LoVo (cell line): ENCODE data around the gene SEC16A.
A peak's percentile ranks its signal among the peaks of the same experiment; 100 is the strongest.

Experiments
- DNase-seq: peaks from one replicate; pipeline ENCODE4 v3.0.0-alpha.2; 2016; ENCODE audit warnings: low spot score

The SEC16A gene

DNA sequence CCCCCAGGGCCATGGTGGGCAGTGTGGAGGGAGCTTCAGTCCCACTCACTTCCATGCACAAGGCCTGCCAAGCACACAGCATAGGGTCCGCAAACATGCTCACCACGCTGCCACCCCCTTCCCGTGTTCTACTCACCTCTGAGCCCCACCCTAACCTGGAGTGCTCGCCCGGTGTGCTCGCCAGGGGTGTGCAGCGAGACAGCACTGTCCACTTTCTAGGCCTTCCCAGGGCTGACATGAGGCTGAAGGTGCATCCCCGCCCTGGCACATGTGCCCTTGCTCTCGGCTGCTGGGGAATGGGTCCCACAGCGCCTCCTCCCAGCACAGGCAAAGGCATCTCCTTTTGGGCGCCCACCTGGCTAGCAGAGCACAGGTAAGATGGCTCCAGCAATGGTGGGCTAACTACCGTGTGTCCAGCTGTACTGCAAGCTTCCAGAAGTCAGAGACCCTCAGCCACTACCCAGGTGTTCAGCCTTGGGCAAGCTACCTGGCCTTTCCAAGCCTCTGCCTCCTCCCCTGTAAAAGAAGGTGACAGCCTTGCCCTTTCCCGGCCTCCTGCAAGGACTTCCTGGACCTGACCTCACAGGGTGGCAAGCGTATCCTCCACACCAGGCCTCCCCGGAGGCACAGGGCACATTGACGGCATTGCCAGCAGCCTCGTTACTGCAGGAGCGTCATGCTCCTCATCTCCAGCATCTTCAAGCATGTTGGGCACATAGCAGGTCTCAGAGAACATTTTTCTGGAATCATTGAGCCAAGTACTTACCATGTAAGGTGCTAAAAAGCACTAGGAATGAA is 4.2 kb upstream of the SEC16A start:
- no peak for DNase-seq

DNA sequence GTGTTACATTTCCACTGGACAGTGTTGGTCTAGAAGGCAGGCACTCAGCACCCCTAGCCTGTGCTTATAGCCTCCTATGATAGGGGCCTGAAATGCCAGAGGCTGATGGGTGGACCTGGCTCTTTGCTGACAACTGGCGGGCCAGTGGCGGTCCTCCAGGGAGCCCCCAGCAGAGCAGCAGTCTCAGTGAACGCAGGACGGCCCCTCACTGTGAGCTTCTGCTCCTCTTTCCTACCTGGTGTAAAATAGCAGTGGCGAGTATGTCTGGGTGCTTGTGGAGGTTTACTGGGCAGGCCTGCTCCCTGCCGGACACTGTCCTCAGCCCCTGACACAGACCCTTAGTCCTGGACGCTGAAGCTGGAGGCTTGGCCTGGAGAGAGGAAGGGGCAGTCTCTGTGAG is 3.3 kb upstream of the SEC16A start:
- DNase-seq, result no peak

DNA sequence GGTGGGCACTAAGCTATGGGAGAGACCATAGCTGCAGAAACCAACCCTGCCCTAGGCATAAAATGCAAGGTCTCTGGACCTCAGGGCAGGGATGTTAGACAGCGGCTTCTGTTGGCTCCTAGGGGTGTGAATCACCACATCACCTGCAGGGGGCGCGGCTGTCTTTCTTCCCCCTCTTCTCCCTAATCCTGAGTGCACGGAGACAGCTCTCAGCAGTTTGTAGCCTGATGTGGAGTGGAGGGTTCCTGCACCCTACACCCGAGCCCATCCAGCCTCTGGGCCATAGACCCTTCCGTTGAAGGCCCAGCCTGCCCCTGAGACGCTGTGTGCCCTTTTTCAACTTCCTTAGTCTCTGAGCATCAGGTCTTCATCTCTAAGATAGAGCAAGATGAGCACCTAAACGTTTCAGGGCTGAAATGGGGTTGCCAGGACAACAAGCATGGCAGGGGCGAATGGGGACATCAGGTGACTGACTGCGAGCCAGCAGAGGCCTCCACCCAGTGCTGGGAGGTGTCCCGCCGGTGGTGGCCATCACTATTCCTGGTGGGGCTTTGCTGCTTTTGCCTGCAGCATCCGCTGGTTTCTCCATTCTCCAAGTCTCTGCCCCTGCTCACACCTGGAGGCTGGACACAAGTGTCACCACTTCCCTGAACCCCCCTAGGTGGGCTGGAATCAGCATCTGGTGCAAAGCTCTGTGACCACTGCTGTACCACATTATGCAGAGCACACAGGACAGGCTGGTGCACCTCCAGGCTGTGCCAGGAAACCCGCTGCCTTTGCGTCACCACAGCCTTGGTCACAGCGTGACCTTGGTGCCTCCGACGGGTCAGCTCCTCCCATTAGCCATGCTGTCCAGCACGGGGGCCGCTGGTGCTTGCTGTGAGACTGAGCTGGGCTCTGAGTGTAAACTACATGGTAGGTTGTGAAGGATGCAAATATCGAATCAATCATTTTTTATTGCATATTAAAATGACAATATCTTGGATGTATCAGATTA is 2.5 kb upstream of the SEC16A start:
- peak; percentile 79 for DNase-seq

DNA sequence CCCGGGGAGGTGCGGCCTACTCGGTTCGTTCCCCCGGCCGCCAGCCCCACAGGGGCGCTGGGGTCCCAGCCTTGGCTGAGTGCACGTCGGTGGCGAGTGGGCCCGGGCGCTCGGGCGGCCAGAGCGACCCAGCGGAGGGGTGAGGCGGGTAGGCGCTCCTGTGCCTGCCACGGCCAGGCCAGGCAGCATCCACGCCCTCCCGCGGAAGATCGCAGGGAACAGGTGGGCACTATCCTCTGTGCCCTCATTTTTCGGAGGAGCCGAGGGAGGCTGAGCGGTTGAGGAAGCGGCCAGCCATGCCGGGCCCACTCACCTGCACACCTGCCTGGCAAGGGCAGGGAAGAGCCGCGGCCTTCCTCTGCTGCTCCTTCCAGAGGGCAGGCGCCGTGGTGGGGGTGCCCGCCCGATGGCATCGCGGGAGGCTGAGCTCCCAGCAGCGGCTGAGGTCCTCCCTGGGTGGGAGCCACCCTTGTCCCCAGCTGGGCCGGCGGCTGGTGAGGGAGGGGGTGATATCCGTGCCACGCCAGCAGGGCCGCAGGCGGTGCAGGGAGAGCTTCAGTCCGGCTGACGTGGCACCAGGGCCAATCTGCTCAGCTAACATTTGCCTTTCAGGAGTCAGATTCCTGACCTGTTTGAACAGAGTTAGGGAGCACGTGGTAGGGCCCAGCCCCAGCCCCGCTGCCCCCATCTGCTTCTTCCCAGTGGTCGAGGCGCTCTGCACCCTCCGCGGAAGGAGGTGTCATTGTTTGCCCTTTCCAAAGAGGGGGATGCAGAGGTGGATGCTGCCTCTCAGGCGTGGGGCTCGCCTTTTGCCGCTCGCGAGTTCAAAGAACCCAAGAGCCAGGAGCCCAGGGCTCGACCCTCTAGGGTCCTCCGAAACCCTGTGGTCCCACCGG is 1.6 kb upstream of the SEC16A start:
- peak; percentile 16 for DNase-seq

DNA sequence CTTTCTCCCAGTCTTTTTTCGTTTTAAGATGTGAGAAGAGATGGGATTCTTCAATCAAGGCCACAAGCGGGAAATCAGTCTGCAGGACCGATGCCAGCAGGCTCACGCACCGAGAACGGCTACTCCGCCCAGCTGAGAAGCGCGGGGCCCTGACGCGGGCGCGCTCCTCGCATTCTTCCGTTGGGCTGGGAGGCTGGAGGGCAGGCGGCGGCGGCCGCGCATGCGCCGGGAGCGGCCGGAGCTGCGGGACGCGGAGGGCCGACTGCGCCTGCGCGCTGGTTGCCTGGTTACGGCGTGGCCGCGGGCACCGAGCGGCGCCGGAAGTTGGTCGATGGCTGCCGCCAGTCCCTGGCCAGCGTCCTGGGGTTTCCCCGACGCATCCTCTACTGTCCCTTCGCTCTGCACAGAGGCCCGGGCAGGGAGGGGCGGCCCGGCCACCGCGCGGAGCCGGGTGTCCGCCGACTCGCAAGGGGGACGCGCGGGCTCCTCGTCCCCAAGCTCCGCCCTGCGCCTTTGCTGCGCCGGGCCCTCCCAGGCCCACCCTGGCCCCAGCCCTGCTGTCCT is 831 bp upstream of the SEC16A start:
- DNase-seq, result peak; percentile 95

DNA sequence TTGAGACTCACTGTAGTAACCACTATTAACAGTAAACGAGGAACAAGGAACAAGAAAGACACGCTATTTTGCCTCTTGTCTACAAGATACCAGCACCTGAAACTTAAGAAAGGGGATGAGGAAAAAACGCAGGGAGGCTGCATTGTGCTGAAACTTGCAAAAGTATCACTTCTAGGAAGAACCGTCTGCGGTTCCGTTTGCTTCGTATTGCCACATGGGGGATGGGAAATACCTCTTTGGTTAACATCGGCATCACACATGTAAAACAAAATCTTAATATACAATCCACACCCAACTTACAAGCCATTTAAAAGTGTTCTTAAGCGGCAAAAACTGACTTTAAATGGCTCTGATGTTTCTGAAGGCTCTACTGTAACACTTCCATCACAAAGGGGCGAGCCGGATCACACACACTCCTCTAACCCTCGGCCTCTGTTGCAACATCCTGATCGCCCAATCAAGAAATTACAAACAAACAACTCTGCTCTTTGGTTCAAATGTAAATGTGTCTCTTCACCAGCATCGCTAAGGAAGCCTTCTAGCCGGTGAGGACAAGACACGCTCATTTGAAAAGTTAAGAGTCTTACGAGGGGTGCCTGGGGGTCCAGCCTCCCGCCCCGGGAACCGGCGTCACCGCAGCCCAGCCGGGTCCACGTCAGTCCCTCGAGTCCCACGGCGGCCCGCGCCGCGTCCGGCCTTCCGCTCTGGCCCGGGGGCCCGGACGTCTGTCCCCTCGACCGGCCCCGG is 621 bp downstream of the SEC16A start:
- DNase-seq, result peak; percentile 17

DNA sequence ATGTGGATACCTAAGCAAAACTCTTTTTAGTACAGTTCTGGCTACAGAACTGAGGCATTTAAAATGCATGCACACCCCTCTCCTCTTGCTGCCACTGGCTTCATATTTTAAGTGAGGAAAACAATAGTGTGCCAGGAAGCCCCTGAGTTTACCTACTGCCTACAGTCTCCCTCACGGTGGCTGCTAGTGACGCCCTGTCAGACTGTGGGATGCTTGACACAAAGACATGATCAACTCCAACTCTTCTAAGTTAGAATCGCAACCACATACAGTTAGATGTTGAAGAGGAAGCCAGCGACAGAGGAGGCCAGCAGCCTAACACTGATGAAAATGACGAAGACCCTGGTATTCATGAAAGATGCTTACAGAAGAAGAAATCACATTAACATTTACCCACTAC is 1.3 kb downstream of the SEC16A start:
- no peak for DNase-seq

DNA sequence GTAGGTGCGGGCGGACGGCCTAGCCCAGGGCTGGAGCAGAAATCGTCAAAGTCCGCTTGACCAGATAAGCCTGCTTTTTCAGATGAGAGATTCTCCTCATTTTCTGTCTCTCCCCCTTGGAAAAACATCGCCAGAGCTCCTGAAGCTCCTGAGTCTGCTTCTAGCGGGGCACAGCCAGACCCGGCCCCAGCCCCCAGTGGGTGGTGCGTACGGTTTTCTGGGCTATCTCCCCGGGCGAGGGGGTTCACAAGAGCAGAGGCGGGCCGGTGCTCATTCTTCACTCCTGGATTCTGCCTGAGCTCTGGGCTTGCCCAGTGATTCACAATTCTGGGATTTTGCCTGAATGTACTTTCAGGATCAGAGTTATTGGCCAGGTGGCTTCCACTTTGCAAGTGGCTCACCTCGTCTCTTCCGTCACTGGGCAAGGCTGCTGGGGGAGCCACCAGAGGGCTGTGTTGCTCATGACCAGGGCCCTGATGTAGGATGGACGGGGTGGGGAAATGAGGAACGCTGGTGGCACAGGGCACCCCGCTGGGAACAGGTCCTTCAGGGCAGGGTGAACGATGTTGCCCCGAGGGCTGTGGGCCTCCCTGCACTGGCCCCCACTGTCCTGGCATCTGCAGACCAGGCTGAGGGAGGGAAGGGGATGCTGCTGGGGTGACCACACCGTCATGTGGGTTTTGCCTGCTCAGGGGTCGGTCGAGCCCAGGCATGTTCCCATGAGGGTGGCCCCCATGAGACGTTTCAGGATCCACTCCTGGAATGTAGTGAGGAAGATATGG is 6.3 kb downstream of the SEC16A start:
- no peak for DNase-seq

DNA sequence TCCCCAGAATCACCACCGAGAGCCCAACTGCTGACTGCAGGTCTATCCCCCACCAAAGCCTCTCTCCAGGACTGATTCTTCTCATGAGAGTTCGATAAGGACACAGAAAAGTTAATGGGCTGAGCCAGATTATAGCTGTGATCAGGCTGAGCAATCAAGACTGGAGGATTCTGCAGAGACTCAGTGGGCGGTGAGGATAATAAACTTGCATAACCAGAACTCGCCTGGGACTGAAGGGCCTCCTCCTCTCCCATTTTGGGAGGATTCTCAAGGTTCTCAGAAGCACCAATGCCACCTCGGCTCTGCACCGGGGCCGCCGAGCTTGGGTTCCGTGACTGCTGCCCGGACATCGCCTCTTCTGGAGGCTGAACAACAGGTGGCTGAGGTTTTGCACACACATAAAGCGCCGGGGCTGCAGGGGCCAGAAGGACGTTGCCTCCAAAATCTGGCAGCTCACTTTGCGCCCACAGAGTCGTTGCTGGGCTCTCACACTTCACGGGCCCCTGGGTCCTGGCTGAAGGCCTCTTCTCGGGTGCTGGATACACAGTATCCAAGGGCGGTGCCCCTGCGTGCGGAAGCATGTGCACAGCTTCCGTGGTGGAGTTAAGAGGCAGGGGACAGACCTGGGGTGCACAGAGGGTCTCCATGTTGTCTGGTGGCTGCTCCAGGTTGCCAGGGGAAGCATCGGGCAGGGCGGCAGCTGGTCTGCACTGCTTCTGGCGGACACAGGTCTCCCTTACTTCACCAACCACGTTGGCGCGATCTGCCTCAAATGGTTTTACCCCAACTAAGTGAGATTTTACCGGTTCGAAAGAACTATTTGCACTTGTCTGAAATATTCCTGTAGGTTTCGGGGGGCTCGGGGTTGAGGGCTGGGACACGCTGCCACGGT is 7.6 kb downstream of the SEC16A start:
- DNase-seq, result no peak

DNA sequence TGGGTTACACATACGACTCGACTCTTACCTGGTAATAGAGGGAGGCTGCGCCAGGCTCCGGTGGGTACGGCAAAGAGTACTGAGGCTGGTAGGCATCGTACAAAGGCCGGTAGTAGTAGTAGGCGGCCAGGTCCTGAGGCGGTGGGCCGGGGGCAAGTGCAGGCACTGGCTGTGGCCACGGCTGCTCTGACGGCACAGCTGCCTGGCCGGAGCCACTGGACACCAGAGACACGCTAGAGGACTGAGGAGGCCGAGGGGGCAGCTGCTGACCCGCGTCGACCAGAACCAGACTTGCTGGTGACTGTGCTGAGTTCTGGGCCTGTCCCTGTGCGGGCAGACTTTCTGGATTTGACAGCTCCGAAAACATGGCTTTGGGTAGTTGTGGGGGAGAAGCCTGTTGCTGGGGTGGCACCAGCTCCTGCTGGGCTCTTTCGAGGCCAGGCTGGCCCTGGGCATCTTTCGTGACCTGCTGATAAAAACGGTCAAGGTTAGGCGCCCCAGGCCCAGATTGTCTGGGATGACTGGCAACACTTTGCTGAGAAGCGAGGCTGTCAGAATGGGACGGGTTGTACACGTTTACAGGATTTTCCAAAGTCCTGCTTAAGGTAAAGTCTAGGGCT is 8.7 kb downstream of the SEC16A start:
- no peak for DNase-seq

DNA sequence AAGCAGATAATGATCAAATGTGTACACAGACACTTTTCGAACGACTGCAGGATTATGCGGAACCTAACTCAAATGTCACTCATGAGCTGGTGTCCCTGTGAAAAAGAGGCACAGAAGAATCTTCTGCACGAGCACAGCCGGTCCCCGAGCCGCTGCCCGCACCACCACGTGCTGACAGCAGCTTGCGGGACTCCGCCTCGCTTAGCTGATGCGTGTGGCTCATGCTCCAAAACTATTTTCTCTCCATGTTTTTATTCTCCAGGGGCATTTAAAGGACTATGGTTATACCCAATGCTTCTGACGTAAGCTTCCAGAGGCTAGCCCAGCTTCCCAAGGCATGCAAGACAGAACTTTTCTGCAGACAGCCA is 9.5 kb downstream of the SEC16A start:
- DNase-seq, result no peak

DNA sequence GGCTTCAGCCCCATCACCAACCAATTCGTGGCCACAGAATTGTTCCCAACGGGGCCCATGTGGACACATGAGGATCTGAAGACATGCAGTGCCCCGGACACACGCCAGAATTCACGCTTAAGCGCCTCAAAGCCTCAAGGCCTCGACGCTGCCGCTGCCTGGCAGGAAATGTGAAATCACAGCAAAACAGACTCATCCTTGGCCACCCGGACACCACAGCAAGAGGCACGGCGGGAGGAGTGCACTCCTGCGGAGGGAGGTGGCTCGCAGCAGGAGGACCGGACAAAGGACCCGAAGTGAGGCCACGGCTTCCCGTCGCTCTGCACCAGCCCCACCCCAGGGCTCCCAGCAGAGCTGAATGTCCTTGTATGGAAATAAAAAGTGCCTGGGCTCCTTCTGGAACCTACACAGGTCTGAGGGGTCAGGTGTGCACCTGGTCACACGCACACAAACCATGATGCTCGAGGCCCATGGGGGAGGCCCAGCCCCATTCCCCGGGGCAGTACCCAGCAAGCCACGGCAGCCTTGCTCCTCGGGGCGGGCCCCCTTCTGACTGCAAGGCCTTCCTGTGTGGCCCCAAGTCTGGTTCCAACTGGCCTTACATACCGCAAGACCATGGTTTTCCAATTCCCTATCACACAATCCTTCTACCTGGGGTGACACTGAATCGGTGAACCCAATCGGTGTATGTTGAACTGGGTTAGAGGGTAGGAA is 10.0 kb downstream of the SEC16A start:
- no peak for DNase-seq

DNA sequence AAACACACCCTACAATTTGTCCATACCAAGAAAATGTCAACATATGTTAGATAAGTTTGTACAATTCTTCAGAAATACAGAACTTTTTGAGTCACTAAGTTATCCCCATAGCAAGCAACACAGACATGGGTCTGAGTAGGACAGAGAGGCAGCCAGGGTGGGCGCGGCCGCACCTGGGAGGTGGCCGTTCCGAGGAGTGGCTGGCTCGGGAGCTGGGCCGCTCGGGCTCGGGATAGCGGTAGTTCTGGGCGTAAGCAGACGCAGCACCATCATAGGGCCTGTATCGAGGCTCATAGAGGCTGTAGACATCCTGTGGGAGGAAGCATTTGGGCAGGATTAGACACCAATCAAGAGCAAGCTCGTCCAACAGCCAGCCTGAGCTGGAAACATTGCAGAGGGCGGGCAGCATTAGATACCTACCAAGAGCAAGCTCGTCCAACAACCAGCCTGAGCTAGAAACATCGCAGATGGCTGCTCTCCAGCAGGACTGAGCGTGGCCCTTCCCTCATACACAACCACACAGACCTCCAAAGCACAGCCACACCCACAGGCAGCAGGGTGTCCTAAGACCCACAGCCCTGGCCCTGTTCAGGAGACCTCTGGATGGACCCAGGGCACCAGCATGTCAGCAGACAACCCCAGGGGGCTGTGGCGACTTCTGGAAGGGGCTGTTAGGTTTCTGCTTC is 10.9 kb downstream of the SEC16A start:
- DNase-seq, result no peak

DNA sequence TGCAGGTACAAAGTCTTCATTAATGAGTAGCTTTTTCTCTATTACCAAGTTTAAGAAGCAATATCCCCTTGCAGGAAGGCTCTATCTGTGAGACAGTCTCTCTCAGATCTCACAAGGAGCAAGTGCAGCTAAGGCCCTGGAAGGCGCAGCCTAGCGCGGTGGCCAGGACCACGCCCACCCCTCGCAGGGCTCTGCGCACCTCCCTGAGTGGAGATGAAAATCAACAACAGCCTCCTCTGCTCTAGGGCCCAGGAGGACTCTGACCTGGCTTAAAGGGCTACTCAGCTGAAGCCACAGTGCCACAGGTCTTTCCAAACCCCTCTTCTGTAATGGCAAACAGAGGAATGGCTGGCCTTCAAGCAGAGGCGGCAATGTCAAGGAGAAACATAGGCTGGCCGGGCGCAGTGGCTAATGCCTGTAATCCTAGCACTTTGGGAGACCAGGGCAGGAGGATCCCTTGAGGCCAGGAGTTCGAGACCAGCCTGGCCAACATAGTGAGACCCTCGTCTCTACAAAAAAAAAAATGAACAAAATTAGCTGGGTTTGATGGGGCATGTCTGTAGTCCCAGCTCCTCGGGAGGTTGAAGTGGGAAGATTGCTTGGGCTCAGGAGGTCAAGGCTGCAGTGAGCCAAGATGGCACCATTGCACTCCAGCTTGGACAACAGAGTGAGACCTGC is 11.9 kb downstream of the SEC16A start:
- DNase-seq, result no peak

DNA sequence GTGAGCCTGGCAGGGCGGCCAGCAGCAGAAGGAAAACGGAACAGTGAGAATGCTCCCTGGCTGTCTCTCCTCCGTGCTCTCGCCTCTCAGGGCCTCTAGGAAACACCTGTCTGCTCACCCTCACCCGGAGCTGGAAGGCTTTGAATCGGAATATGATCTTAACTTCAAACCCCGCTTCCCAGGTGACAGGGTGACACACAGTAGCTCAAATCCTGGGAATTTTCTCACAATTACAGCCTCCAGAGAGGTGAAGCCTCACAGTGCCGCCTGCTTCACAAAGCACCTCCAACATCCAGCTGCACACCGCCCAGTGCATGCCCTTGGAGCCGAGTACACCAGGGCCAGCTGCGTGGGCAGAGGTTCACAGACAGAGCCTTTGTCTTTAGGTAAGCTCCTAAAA is 12.5 kb downstream of the SEC16A start:
- no peak for DNase-seq

DNA sequence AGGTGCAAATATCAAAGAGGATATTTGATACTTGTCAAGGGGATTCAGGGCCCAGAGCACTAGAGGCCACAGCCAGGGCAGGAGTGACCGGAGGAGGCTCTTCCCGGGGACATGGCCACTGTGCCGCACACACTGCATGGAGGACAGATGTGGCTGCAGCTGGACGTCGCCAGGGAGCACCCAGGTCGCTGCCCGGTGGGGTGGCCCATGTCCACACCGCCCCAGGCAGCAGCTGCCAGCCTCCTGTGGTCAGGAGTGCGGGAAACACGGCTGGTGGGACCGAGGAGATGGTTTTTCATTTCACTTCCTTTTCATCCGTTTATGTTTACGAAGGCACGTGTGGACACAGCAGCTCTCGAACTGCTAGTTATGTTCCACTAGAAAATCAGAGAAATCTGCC is 15.1 kb downstream of the SEC16A start:
- DNase-seq, result no peak

DNA sequence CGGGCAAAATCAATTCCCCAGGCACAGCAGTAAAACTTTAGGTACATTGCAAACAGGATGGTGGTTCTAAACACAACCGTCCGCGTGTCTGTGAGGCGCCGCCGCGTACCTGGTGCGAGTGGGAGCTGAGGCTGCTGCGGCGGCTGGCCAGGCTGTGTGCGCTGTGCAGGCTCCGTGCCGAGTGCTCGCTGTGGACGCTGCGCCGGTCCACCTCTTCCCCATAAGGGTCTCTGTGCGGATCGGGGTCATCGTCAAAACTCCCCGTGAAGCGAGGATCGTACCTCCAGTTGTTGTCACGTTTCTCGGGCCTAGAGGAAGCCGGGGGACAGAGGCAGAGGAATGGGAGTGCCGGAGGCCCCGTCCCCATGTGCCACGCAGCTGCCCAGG is 16.7 kb downstream of the SEC16A start:
- no peak for DNase-seq
